H1 (cell line): Measurements from ENCODE around the gene CDH20. TPM values are rescaled to one million over a fixed set of nuclear protein-coding genes. Genes with fewer than 3 reads are reported as not detected.

ENCODE experiments used
- CTCF ChIA-PET: fragments of 300-600 bp; sonication (Branson Sonifier 250); formaldehyde crosslinking; loops from one replicate; lab custom pipeline; 2021; ENCODE audit not compliant: partially characterized antibody; lab: Charles Lee
- POLR2A ChIA-PET: fragments of 300-600 bp; sonication (Branson Sonifier 250); formaldehyde crosslinking; loops from one replicate; lab custom pipeline; 2021; ENCODE audit warnings: inconsistent platforms; ENCODE audit not compliant: partially characterized antibody; lab: Charles Lee
- DNase-seq, 2 experiments: peaks; one replicate each; pipeline versions ENCODE4 v3.0.0 to v3.0.0-alpha.2; 2010 to 2022; ENCODE audit warnings: low spot score in 2 of 2, low read depth in 1 of 2, mixed read lengths in 1 of 2
- FAIRE-seq: peaks from 2 replicates; lab custom pipeline; 2011; peaks lifted over from hg19 to GRCh38; lab: Jason Lieb, UNC
- H2AFZ ChIP-seq: 2 replicates; pipeline ENCODE4 v1.8.1; 2012; ENCODE audit warnings: low read length, inconsistent platforms
- H2AK5ac ChIP-seq: 2 replicates; pipeline ENCODE4 v1.6.1; 2013; ENCODE audit warnings: low read depth, low read length
- H2BK120ac ChIP-seq: replicated peaks from 2 replicates; pipeline ENCODE3; 2013; ENCODE audit warnings: low read depth, low read length, inconsistent platforms
- H2BK12ac ChIP-seq: 2 replicates; pipeline ENCODE4 v1.6.1; 2013; ENCODE audit warnings: low read depth, low read length
- H2BK15ac ChIP-seq: 2 replicates; pipeline ENCODE4 v1.6.1; 2013; ENCODE audit warnings: low read length
- H2BK20ac ChIP-seq: 2 replicates; pipeline ENCODE4 v1.6.1; 2013; ENCODE audit warnings: low read length
- H2BK5ac ChIP-seq: 2 replicates; pipeline ENCODE4 v1.6.1; 2013; ENCODE audit warnings: low read depth, low read length
- H3K14ac ChIP-seq: 2 replicates; pipeline ENCODE4 v1.6.1; 2013; ENCODE audit warnings: inconsistent platforms; ENCODE audit not compliant: insufficient read length
- H3K18ac ChIP-seq: 2 replicates; pipeline ENCODE4 v1.6.1; 2013; ENCODE audit warnings: low read length; ENCODE audit errors: extremely low read depth
- H3K23ac ChIP-seq: 2 replicates; pipeline ENCODE4 v1.6.1; 2013; ENCODE audit warnings: inconsistent platforms; ENCODE audit not compliant: insufficient read length
- H3K23me2 ChIP-seq: 2 replicates; pipeline ENCODE4 v1.6.1; 2013; ENCODE audit warnings: low read depth, low read length
- H3K27ac ChIP-seq: 2 replicates; pipeline ENCODE4 v1.6.1; 2011; ENCODE audit warnings: low read depth, low read length, inconsistent platforms
- H3K27me3 ChIP-seq, 4 experiments: replicated peaks in 1 of 4; 1 replicate in 1 of 4; 2 replicates in 3 of 4; pipeline versions ENCODE4 v1.6.1 to v1.8.1; 2011 to 2013; ENCODE audit warnings: low read length in 3 of 4, mild to moderate bottlenecking in 3 of 4, inconsistent platforms in 2 of 4, mixed read lengths in 2 of 4, moderate library complexity in 1 of 4; ENCODE audit not compliant: control insufficient read depth in 3 of 4, insufficient read depth in 3 of 4; ENCODE audit errors: extremely low read depth in 1 of 4
- H3K36me3 ChIP-seq, 4 experiments: 2 replicates each; pipeline versions ENCODE4 v1.6.1 to v1.8.1; 2011 to 2013; ENCODE audit warnings: mild to moderate bottlenecking in 4 of 4, low read length in 3 of 4, moderate library complexity in 2 of 4, control low read depth in 1 of 4, inconsistent platforms in 1 of 4; ENCODE audit not compliant: insufficient read depth in 4 of 4, control insufficient read depth in 2 of 4
- H3K4ac ChIP-seq: replicated peaks from 2 replicates; pipeline ENCODE3; 2013; ENCODE audit warnings: low read length, low read depth, mixed read lengths, inconsistent platforms; ENCODE audit not compliant: insufficient read length
- H3K4me1 ChIP-seq, 4 experiments: replicated peaks in 1 of 4; 1 replicate in 1 of 4; 2 replicates in 3 of 4; pipeline versions ENCODE4 v1.6.1 to v1.8.1; 2011 to 2013; ENCODE audit warnings: low read length in 3 of 4, inconsistent platforms in 2 of 4, mixed read lengths in 1 of 4; ENCODE audit not compliant: insufficient read depth in 4 of 4, control insufficient read depth in 3 of 4
- H3K4me2 ChIP-seq, 2 experiments: 2 replicates each; pipeline versions ENCODE4 v1.6.1 to v1.8.1; 2011 to 2013; ENCODE audit warnings: low read depth in 2 of 2, low read length in 2 of 2, control low read depth in 1 of 2, inconsistent platforms in 1 of 2, mild to moderate bottlenecking in 1 of 2; ENCODE audit not compliant: insufficient read depth in 1 of 2
- H3K4me3 ChIP-seq, 4 experiments: fragments of 200-600, 300-600 bp in 1 of 4; sonication (generic), shearing (Covaris generic), sonication (Bioruptor Twin) in 1 of 4; 2 replicates each; pipeline versions ENCODE4 v1.5.1 to v1.8.1; 2011 to 2016; ENCODE audit warnings: low read length in 4 of 4, low read depth in 3 of 4, control low read depth in 2 of 4, inconsistent platforms in 2 of 4, mild to moderate bottlenecking in 2 of 4, mixed read lengths in 1 of 4, moderate library complexity in 1 of 4; ENCODE audit not compliant: insufficient read depth in 2 of 4; ENCODE audit errors: extremely low read depth in 1 of 4
- H3K56ac ChIP-seq: replicated peaks from 2 replicates; pipeline ENCODE3; 2013; ENCODE audit warnings: low read depth, mild to moderate bottlenecking, mixed read lengths, low read length, inconsistent platforms; ENCODE audit not compliant: insufficient read length
- H3K79me1 ChIP-seq: 2 replicates; pipeline ENCODE4 v1.6.1; 2013; ENCODE audit warnings: low read depth, low read length, control low read depth
- H3K79me2 ChIP-seq, 2 experiments: 2 replicates each; pipeline versions ENCODE4 v1.6.1 to v1.8.1; 2012 to 2013; ENCODE audit warnings: low read length in 2 of 2, mild to moderate bottlenecking in 2 of 2, inconsistent platforms in 1 of 2; ENCODE audit not compliant: insufficient read depth in 2 of 2, control insufficient read depth in 1 of 2
- H3K9ac ChIP-seq, 4 experiments: replicated peaks in 1 of 4; 1 replicate in 1 of 4; 2 replicates in 3 of 4; pipeline versions ENCODE4 v1.6.1 to v1.8.1; 2011 to 2013; ENCODE audit warnings: low read depth in 3 of 4, low read length in 3 of 4, control low read depth in 2 of 4, mild to moderate bottlenecking in 2 of 4, moderate library complexity in 2 of 4, inconsistent platforms in 1 of 4; ENCODE audit errors: extremely low read depth in 1 of 4
- H3K9me3 ChIP-seq, 2 experiments: 2 replicates each; pipeline versions ENCODE4 v1.6.1 to v1.8.1; 2012 to 2013; ENCODE audit warnings: mild to moderate bottlenecking in 2 of 2, moderate library complexity in 2 of 2, control low read depth in 1 of 2, inconsistent platforms in 1 of 2, low read depth in 1 of 2, low read length in 1 of 2, mixed read lengths in 1 of 2; ENCODE audit not compliant: insufficient read depth in 2 of 2
- H4K20me1 ChIP-seq, 2 experiments: replicated peaks in 1 of 2; 2 replicates each; pipeline versions ENCODE3 to v1.8.1; 2011 to 2013; ENCODE audit warnings: inconsistent platforms in 2 of 2, low read length in 2 of 2, mild to moderate bottlenecking in 1 of 2; ENCODE audit not compliant: insufficient read depth in 2 of 2, control insufficient read depth in 1 of 2
- H4K5ac ChIP-seq: 2 replicates; pipeline ENCODE4 v1.6.1; 2013; ENCODE audit warnings: low read length, low read depth, mixed read lengths, inconsistent platforms; ENCODE audit not compliant: insufficient read length
- H4K8ac ChIP-seq: 2 replicates; pipeline ENCODE4 v1.8.0; 2013; ENCODE audit warnings: mild to moderate bottlenecking, moderate library complexity, low read length, inconsistent platforms; ENCODE audit not compliant: insufficient read depth; ENCODE audit errors: extremely low read depth
- H4K91ac ChIP-seq: replicated peaks from 2 replicates; pipeline ENCODE3; 2013; ENCODE audit warnings: low read length, mixed read lengths, inconsistent platforms; ENCODE audit not compliant: insufficient read length
- BCL11A ChIP-seq, 2 experiments: IDR thresholded peaks; one replicate each; pipeline ENCODE4 v1.6.1; 2011; ENCODE audit warnings: low read depth in 2 of 2, low read length in 2 of 2, mild to moderate bottlenecking in 2 of 2
- BRCA1 ChIP-seq: IDR thresholded peaks from 2 replicates; pipeline ENCODE4 v1.6.1; 2012; ENCODE audit warnings: low read depth, low read length, improper control_type of control experiment
- CHD2 ChIP-seq: IDR thresholded peaks from 2 replicates; pipeline ENCODE4 v1.6.1; 2012; ENCODE audit warnings: low read length, improper control_type of control experiment
- EGR1 ChIP-seq: IDR thresholded peaks from 2 replicates; pipeline ENCODE4 v1.6.1; 2011; ENCODE audit warnings: low read depth, low read length, borderline replicate concordance
- GABPA ChIP-seq: IDR thresholded peaks from 2 replicates; pipeline ENCODE4 v1.6.1; 2011; ENCODE audit warnings: mild to moderate bottlenecking, low read length, moderate library complexity, borderline replicate concordance; ENCODE audit not compliant: insufficient read depth
- GTF2F1 ChIP-seq: IDR thresholded peaks from 2 replicates; pipeline ENCODE4 v1.6.1; 2012; ENCODE audit warnings: low read depth, low read length, improper control_type of control experiment, borderline replicate concordance
- HDAC2 ChIP-seq, 2 experiments: fragments of 300-600 bp in 1 of 2; sonication (generic) in 1 of 2; IDR thresholded peaks; 2 replicates each; pipeline ENCODE4 v1.6.1; 2011 to 2012; ENCODE audit warnings: low read depth in 2 of 2, low read length in 2 of 2, mild to moderate bottlenecking in 2 of 2, moderate library complexity in 2 of 2, borderline replicate concordance in 1 of 2, inconsistent platforms in 1 of 2
- JUN ChIP-seq: IDR thresholded peaks from 2 replicates; pipeline ENCODE4 v1.6.1; 2011; ENCODE audit warnings: low read depth, mild to moderate bottlenecking, improper control_type of control experiment, low read length
- MAX ChIP-seq: IDR thresholded peaks from 2 replicates; pipeline ENCODE4 v1.6.1; 2012; ENCODE audit warnings: inconsistent platforms
- NANOG ChIP-seq: IDR thresholded peaks from 2 replicates; pipeline ENCODE4 v1.6.1; 2011; ENCODE audit warnings: low read length, low read depth, mild to moderate bottlenecking, inconsistent platforms; ENCODE audit not compliant: insufficient read depth, poor library complexity, severe bottlenecking
- POU5F1 ChIP-seq: IDR thresholded peaks from 2 replicates; pipeline ENCODE4 v1.6.1; 2011; ENCODE audit warnings: low read depth, mild to moderate bottlenecking, low read length, moderate library complexity
- RNF2 ChIP-seq: fragments of 200-900, 300-1000 bp; sonication (generic); IDR thresholded peaks from 2 replicates; pipeline ENCODE4 v1.7.1; 2016; ENCODE audit warnings: borderline replicate concordance, low read depth, mild to moderate bottlenecking, antibody characterized with exemption, low read length; ENCODE audit not compliant: poor library complexity, severe bottlenecking; ENCODE audit errors: missing control alignments
- SP2 ChIP-seq: IDR thresholded peaks from 2 replicates; pipeline ENCODE4 v1.6.1; 2012; ENCODE audit warnings: mild to moderate bottlenecking, low read length, inconsistent platforms
- SP4 ChIP-seq: IDR thresholded peaks from 2 replicates; pipeline ENCODE4 v1.6.1; 2012; ENCODE audit warnings: low read length, inconsistent platforms
- WGBS, 2 experiments: shearing (Covaris generic) in 1 of 2; methylation state at CpG; one replicate each; pipeline versions ENCODE4 v1.1.6 to v1.1.7; 2013 to 2015; ENCODE audit warnings: low lambda C conversion rate in 2 of 2, mixed read lengths in 2 of 2, inconsistent platforms in 1 of 2, low coverage in 1 of 2, missing lambda C conversion rate in 1 of 2; ENCODE audit not compliant: insufficient replicate concordance in 2 of 2, insufficient coverage in 1 of 2, insufficient read length in 1 of 2; ENCODE audit errors: extremely low coverage in 1 of 2, missing lambda C conversion rate in 1 of 2; 5-methylcytosine and 5-hydroxymethylcytosine counted together
- polyA plus RNA-seq, 7 experiments: library from polyadenylated mRNA; depleted of rRNA in 3 of 7; stranded (reverse) in 5 of 7; unstranded in 2 of 7; fragments of >200 nt in 5 of 7; fragments of 200-250 nt in 2 of 7; gene quantifications; 1 replicate in 5 of 7; 2 replicates in 1 of 7; 4 replicates in 1 of 7; pipeline versions ENCODE4 v1.2.1 to v1.2.3, GENCODE V29; 2011 to 2013; ENCODE audit warnings: missing spikeins in 2 of 7, mixed read lengths in 2 of 7
- total RNA-seq: library from RNA; stranded (reverse); fragmentation: NEBNext Ultra II Directional; extraction: Animal tissue kit (Norgen Biotek cat#: 25700); gene quantifications from 2 replicates; pipeline ENCODE4 v1.2.1, GENCODE V29; 2021

Gene CDH20
- total and polyA plus RNA-seq, 2 of the 8 experiments (the other 6 are each of a cell fraction or from before 2014, with no cell fraction given): 0.07 to 0.12 TPM

- Histone ChIP-seq H3K79me2 (no peaks in the 10 kb centered on the region), H2BK20ac (no peak overlapping the region), H3K9me3 (no peaks in the 10 kb centered on the region), H2AK5ac (no peak overlapping the region), H3K18ac (no peak overlapping the region), H4K8ac (no peak overlapping the region), H3K79me1 (no peaks in the 10 kb centered on the region), H3K27ac (no peak overlapping the region), H3K14ac (no peak overlapping the region), H2AFZ (no peak overlapping the region), H3K9ac (no peak overlapping the region), H3K4me1 (0 out of 7 replicates have a peak, but pooled peaks cover 0 to 2% (median 0%) of the 10 kb centered on the region in 4 experiments), H2BK15ac (no peak overlapping the region), H3K4ac (no peak overlapping the region), H3K23ac (no peak overlapping the region), H4K91ac (no peak overlapping the region), H4K20me1 (no peaks in the 10 kb centered on the region), H3K4me3 (no peak overlapping the region), H2BK5ac (no peak overlapping the region), H3K36me3 (no peaks in the 10 kb centered on the region), H3K56ac (no peak overlapping the region), H3K4me2 (no peak overlapping the region), H3K27me3 (no peaks in the 10 kb centered on the region), H3K23me2 (peaks cover 2% of the 10 kb centered on the region; the same call in 1 of the 2 replicates), H2BK120ac (no peak overlapping the region), H4K5ac (no peak overlapping the region), H2BK12ac (no peak overlapping the region)
- FAIRE-seq (no peak), DNase-seq (no peak)
- ChIA-PET POLR2A (no interaction called here), CTCF (interaction anchor here (0.8 to 1.1 kb wide), 2 partner anchors 11 to 21 kb away, joined by 3 read pairs; no protein-coding TSS in a partner anchor)
- TF ChIP-seq EGR1 (no peak), RNF2 (no peak), CHD2 (no peak), GTF2F1 (no peak), BRCA1 (no peak), SP2 (no peak), GABPA (no peak), SP4 (no peak), HDAC2 (IDR thresholded peaks at IDR 0.05; ENCODE audit: borderline replicate concordance in 1 of 2, low read depth in 2 of 2, low read length in 2 of 2) (no peak), NANOG (no peak), BCL11A (IDR thresholded peaks at IDR 0.05; ENCODE audit: low read depth in 2 of 2, low read length in 2 of 2) (no peak), JUN (no peak), MAX (no peak), POU5F1 (no peak)
- WGBS, 2 experiments: 40% methylated on average over 2 of the region's 2 CpGs; no CpG with 5 or more reads in 1 of the 2 experiments
Measured at GRCh38 chr18:61531891-61532290, 198.7 kb downstream of the CDH20 start.
